Measurements from ENCODE around the gene CDK5R1. TPM values are rescaled to one million over a fixed set of nuclear protein-coding genes. Genes with fewer than 3 reads are reported as not detected.

Gene CDK5R1
- polyA plus RNA-seq, 1 of the 3 experiments (the other 2 are of a cell fraction): 1.4 TPM

DNA sequence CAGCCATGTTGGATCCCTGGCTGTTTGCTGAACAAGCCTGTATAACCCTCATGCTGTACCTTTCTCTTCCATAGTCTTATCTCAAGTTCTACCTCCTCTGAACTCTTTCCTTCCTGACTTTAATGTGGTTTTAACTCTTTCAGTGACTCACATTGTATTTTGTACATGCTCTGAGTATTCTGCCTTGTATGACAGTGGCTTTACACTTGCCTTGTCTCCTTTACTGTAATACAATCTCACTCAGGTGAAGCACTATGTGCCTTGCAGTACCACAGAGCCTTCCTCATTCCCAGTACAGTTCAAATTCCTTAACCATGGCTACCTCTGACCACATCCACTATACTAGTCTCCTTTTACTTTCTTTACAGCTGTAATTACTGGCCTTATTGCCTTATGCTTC, 28.4 kb upstream of the CDK5R1 start:
- Histone ChIP-seq H3K9me2 (no peaks in the 10 kb centered on the region), H3K79me2 (ENCODE audit: insufficient read depth) (peaks cover 95% of the 10 kb centered on the region), H3K4me1 (ENCODE audit: control insufficient read depth in 1 of 2, insufficient read depth in 2 of 2, low read depth in 1 of 2, low read length in 1 of 2) (no peaks in the 10 kb centered on the region), H3K4me2 (no peak overlapping the region), H3K9ac (no peak overlapping the region), H3K9me3 (no peaks in the 10 kb centered on the region), H3F3A (replicated peaks; ENCODE audit: insufficient read depth) (peaks cover 26% of the 10 kb centered on the region), H3K27ac (ENCODE audit: low read depth in 2 of 2, low read length in 1 of 2) (no peak overlapping the region), H4K20me1 (ENCODE audit: insufficient read depth) (peaks cover 60% of the 10 kb centered on the region), H3K27me3 (ENCODE audit: insufficient read depth) (no peaks in the 10 kb centered on the region), H3K36me3 (replicated peaks in 1 of 2; ENCODE audit: control insufficient read depth in 1 of 2, insufficient read depth in 2 of 2, low read length in 1 of 2) (peaks cover 44 to 56% of the 10 kb centered on the region in 2 experiments), H3K4me3 (ENCODE audit: low read depth in 2 of 2, low read length in 1 of 2) (no peak overlapping the region), H2AFZ (ENCODE audit: low read depth) (no peak overlapping the region)
- ChIA-PET POLR2A (interaction anchor here (1.0 kb wide), 1 partner anchor 13 kb away, joined by 3 read pairs; no protein-coding TSS in a partner anchor), CTCF (interaction anchor here (1.3 to 6.8 kb wide), 2 partner anchors 14 to 28 kb away, joined by 3 to 102 read pairs; partner anchors contain the start of genes CDK5R1 and PSMD11)
- DNase-seq: no peak
- no peak for TF ChIP-seq TEAD4 (IDR thresholded peaks at IDR 0.05; ENCODE audit: borderline replicate concordance, insufficient read depth)
- TF ChIP-seq TCF12 (IDR thresholded peaks at IDR 0.05): no peak
- TF ChIP-seq, protein P1, sequence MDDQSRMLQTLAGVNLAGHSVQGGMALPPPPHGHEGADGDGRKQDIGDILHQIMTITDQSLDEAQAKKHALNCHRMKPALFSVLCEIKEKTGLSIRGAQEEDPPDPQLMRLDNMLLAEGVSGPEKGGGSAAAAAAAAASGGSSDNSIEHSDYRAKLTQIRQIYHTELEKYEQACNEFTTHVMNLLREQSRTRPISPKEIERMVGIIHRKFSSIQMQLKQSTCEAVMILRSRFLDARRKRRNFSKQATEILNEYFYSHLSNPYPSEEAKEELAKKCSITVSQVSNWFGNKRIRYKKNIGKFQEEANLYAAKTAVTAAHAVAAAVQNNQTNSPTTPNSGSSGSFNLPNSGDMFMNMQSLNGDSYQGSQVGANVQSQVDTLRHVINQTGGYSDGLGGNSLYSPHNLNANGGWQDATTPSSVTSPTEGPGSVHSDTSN (IDR thresholded peaks at IDR 0.05): no peak
- no peak for TF ChIP-seq FOSL2 (IDR thresholded peaks at IDR 0.05; ENCODE audit: borderline replicate concordance, low read depth)
- no peak for TF ChIP-seq POLR2AphosphoS5 (IDR thresholded peaks at IDR 0.05; ENCODE audit: low read depth, low read length)
- no peak for TF ChIP-seq MXI1 (IDR thresholded peaks at IDR 0.05; ENCODE audit: low read depth, low read length)
- TF ChIP-seq TAF1 (IDR thresholded peaks at IDR 0.05; ENCODE audit: borderline replicate concordance, low read depth, low read length): no peak
- TF ChIP-seq, protein P2, sequence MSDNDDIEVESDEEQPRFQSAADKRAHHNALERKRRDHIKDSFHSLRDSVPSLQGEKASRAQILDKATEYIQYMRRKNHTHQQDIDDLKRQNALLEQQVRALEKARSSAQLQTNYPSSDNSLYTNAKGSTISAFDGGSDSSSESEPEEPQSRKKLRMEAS (IDR thresholded peaks at IDR 0.05; ENCODE audit: low read depth): no peak
- no peak for TF ChIP-seq SMC3 (IDR thresholded peaks at IDR 0.05; ENCODE audit: low read depth, low read length)
- no peak for TF ChIP-seq CHD2 (IDR thresholded peaks at IDR 0.05; ENCODE audit: low read length, partially characterized antibody)
- TF ChIP-seq, protein P3, sequence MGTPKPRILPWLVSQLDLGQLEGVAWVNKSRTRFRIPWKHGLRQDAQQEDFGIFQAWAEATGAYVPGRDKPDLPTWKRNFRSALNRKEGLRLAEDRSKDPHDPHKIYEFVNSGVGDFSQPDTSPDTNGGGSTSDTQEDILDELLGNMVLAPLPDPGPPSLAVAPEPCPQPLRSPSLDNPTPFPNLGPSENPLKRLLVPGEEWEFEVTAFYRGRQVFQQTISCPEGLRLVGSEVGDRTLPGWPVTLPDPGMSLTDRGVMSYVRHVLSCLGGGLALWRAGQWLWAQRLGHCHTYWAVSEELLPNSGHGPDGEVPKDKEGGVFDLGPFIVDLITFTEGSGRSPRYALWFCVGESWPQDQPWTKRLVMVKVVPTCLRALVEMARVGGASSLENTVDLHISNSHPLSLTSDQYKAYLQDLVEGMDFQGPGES (IDR thresholded peaks at IDR 0.05; ENCODE audit: low read depth, low read length): no peak
- TF ChIP-seq GATA2 (CRISPR knock-in tag; IDR thresholded peaks at IDR 0.05): no peak
- TF ChIP-seq, protein P4, sequence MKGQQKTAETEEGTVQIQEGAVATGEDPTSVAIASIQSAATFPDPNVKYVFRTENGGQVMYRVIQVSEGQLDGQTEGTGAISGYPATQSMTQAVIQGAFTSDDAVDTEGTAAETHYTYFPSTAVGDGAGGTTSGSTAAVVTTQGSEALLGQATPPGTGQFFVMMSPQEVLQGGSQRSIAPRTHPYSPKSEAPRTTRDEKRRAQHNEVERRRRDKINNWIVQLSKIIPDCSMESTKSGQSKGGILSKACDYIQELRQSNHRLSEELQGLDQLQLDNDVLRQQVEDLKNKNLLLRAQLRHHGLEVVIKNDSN (IDR thresholded peaks at IDR 0.05; ENCODE audit: borderline replicate concordance, low read depth): no peak

DNA sequence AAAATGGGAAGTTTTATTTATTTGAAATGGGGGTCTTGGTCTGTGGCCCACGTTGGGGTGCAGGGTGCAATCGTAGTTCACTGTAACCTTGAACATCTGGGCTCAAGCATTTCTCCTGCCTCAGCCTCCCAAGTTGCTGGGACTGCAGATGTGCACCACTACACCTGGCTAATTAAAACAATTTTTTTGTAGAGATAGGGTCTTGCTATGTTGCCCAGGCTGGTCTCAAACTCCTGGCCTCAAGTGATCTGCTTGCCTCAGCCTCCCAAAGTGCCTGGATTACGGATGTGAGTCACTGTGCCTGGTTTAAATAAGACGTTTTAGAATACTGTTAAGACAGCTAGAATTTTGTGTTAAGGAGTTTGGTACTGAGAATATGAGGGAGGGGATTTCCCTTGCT, 26.7 kb upstream of the CDK5R1 start:
- H3K9me3 ChIP-seq: no peaks in the 10 kb centered on the region
- TF ChIP-seq YY1 (IDR thresholded peaks at IDR 0.05; ENCODE audit: low read depth) (no peak), GABPA (IDR thresholded peaks at IDR 0.05; ENCODE audit: low read depth) (no peak), SMC3 (IDR thresholded peaks at IDR 0.05; ENCODE audit: low read depth, low read length) (no peak), JUND (IDR thresholded peaks at IDR 0.05) (no peak)
- TF ChIP-seq, protein P5, sequence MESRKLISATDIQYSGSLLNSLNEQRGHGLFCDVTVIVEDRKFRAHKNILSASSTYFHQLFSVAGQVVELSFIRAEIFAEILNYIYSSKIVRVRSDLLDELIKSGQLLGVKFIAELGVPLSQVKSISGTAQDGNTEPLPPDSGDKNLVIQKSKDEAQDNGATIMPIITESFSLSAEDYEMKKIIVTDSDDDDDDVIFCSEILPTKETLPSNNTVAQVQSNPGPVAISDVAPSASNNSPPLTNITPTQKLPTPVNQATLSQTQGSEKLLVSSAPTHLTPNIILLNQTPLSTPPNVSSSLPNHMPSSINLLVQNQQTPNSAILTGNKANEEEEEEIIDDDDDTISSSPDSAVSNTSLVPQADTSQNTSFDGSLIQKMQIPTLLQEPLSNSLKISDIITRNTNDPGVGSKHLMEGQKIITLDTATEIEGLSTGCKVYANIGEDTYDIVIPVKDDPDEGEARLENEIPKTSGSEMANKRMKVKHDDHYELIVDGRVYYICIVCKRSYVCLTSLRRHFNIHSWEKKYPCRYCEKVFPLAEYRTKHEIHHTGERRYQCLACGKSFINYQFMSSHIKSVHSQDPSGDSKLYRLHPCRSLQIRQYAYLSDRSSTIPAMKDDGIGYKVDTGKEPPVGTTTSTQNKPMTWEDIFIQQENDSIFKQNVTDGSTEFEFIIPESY (IDR thresholded peaks at IDR 0.05; ENCODE audit: borderline replicate concordance, low read depth): no peak
- H3K9me2 ChIP-seq: no peaks in the 10 kb centered on the region
- ChIA-PET CTCF (interaction anchor here (3.9 to 6.8 kb wide), 3 partner anchors 12 to 26 kb away, joined by 39 to 102 read pairs (median 62); partner anchors contain the start of gene CDK5R1), POLR2A (no interaction called here)
- H3F3A ChIP-seq (replicated peaks; ENCODE audit: insufficient read depth): peaks cover 26% of the 10 kb centered on the region
- no peak overlapping the region for H3K4me3 ChIP-seq (ENCODE audit: low read depth in 2 of 2, low read length in 1 of 2)
- H3K36me3 ChIP-seq (replicated peaks in 1 of 2; ENCODE audit: control insufficient read depth in 1 of 2, insufficient read depth in 2 of 2, low read length in 1 of 2): peaks cover 42 to 53% of the 10 kb centered on the region in 2 experiments
- no peaks in the 10 kb centered on the region for H3K27me3 ChIP-seq (ENCODE audit: insufficient read depth)
- H3K4me2 ChIP-seq: no peak overlapping the region
- H3K27ac ChIP-seq (ENCODE audit: low read depth in 2 of 2, low read length in 1 of 2): no peak overlapping the region
- H4K20me1 ChIP-seq (ENCODE audit: insufficient read depth): peaks cover 55% of the 10 kb centered on the region
- H3K9ac ChIP-seq: no peak overlapping the region
- H2AFZ ChIP-seq (ENCODE audit: low read depth): no peak overlapping the region
- no peaks in the 10 kb centered on the region for H3K4me1 ChIP-seq (ENCODE audit: control insufficient read depth in 1 of 2, insufficient read depth in 2 of 2, low read depth in 1 of 2, low read length in 1 of 2)
- no peak for DNase-seq
- WGBS (ENCODE audit: low lambda C conversion rate): 90% methylated on average over 4 of the region's 4 CpGs
- peaks cover 92% of the 10 kb centered on the region for H3K79me2 ChIP-seq (ENCODE audit: insufficient read depth)

All from SK-N-SH (cell line).